HCT116 (cell line): Measurements from ENCODE around the gene OLFML1. TPM values are rescaled to one million over a fixed set of nuclear protein-coding genes. Genes with fewer than 3 reads are reported as not detected.

ENCODE experiments used
- ATAC-seq: fragments of 200-7000 bp; cut with Tn5 transposase; 2 replicates; pipeline ENCODE4 v1.9.1; 2020; ENCODE audit warnings: mild to moderate bottlenecking, moderate library complexity
- BruUV-seq: library from RNA; stranded (reverse); fragments of 400-500 nt; replicated peaks from 2 replicates; lab custom pipeline; 2021; lab: Mats Ljungman, UMichigan
- CTCF ChIA-PET: fragments of 300-600 bp; sonication (Branson Sonifier 250); formaldehyde crosslinking; loops from one replicate; lab custom pipeline; 2021; ENCODE audit warnings: antibody characterized with exemption; lab: Charles Lee
- POLR2A ChIA-PET: fragments of 300-600, 350-600 bp; sonication (Branson Sonifier 250); formaldehyde crosslinking; loops from one replicate; lab custom pipeline; 2021; ENCODE audit warnings: antibody characterized with exemption; lab: Charles Lee
- RAD21 ChIA-PET, 2 experiments: fragments of 300-600 bp; sonication (Branson Sonifier 250); formaldehyde crosslinking; loops; one replicate each; lab custom pipeline; 2023; ENCODE audit warnings: low total read pairs in 2 of 2; ENCODE audit not compliant: uncharacterized antibody in 2 of 2, unreplicated experiment in 2 of 2, low non-redundant PET in 1 of 2; lab: Charles Lee
- DNase-seq: peaks from one replicate; pipeline ENCODE4 v3.0.0-alpha.2; 2010; ENCODE audit warnings: low read depth, low spot score
- H2AFZ ChIP-seq: fragments of 200-600 bp; shearing (Covaris generic), sonication (generic); 2 replicates; pipeline ENCODE4 v1.6.1; 2017; ENCODE audit warnings: low read depth, mixed run types, mixed read lengths, antibody characterized with exemption, low read length; ENCODE audit not compliant: poor library complexity, severe bottlenecking
- H3K27ac ChIP-seq: 2 replicates; pipeline ENCODE4 v1.5.1; 2012; ENCODE audit warnings: low read depth, low read length
- H3K27me3 ChIP-seq: fragments of 200-600 bp; sonication (generic); 2 replicates; pipeline ENCODE4 v1.6.1; 2016; ENCODE audit warnings: mixed run types, low read length, mixed read lengths; ENCODE audit not compliant: insufficient read depth
- H3K36me3 ChIP-seq, 2 experiments: fragments of 200-500 bp in 1 of 2; fragments of 200-600 bp in 1 of 2; sonication (Bioruptor generic) in 1 of 2; sonication (generic) in 1 of 2; 2 replicates each; pipeline versions ENCODE4 v1.5.1 to v1.6.1; 2014 to 2016; ENCODE audit warnings: low read length in 2 of 2, inconsistent platforms in 1 of 2, mixed read lengths in 1 of 2, mixed run types in 1 of 2; ENCODE audit not compliant: insufficient read depth in 2 of 2, control insufficient read depth in 1 of 2
- H3K4me1 ChIP-seq, 2 experiments: fragments of 200-600 bp in 1 of 2; sonication (generic) in 1 of 2; 2 replicates each; pipeline versions ENCODE4 v1.5.1 to v1.6.1; 2012 to 2017; ENCODE audit warnings: low read length in 2 of 2, inconsistent platforms in 1 of 2, mild to moderate bottlenecking in 1 of 2, mixed read lengths in 1 of 2, mixed run types in 1 of 2, moderate library complexity in 1 of 2; ENCODE audit not compliant: insufficient read depth in 2 of 2, control insufficient read depth in 1 of 2
- H3K4me2 ChIP-seq: fragments of 200-600 bp; sonication (generic); 2 replicates; pipeline ENCODE4 v1.6.1; 2017; ENCODE audit warnings: mixed run types, low read length, mixed read lengths
- H3K4me3 ChIP-seq, 2 experiments: fragments of 200-600 bp in 1 of 2; sonication (generic) in 1 of 2; replicated peaks in 1 of 2; 2 replicates each; pipeline ENCODE4 v1.5.1; 2011 to 2016; ENCODE audit warnings: low read length in 2 of 2, control low read depth in 1 of 2, low read depth in 1 of 2, mild to moderate bottlenecking in 1 of 2, mixed read lengths in 1 of 2, mixed run types in 1 of 2
- H3K79me2 ChIP-seq: fragments of 200-600 bp; sonication (generic); 2 replicates; pipeline ENCODE4 v1.6.1; 2017; ENCODE audit warnings: mild to moderate bottlenecking, mixed run types, low read length, moderate library complexity, mixed read lengths; ENCODE audit not compliant: insufficient read depth
- H3K9ac ChIP-seq: fragments of 200-600 bp; sonication (generic); 2 replicates; pipeline ENCODE4 v1.6.1; 2016; ENCODE audit warnings: low read length, mixed read lengths
- H3K9me2 ChIP-seq: fragments of 200-600 bp; sonication (generic), shearing (Covaris generic); 2 replicates; pipeline ENCODE4 v1.6.1; 2017; ENCODE audit warnings: mixed run types, mild to moderate bottlenecking, moderate library complexity; ENCODE audit not compliant: insufficient read depth
- H3K9me3 ChIP-seq, 2 experiments: fragments of 200-500 bp in 1 of 2; fragments of 200-600 bp in 1 of 2; sonication (Bioruptor generic) in 1 of 2; sonication (generic) in 1 of 2; 2 replicates each; pipeline ENCODE4 v1.6.1; 2014 to 2017; ENCODE audit warnings: low read length in 2 of 2, mixed read lengths in 2 of 2, inconsistent platforms in 1 of 2, low read depth in 1 of 2, mild to moderate bottlenecking in 1 of 2, mixed run types in 1 of 2, moderate library complexity in 1 of 2; ENCODE audit not compliant: control insufficient read depth in 1 of 2, insufficient read depth in 1 of 2
- H4K20me1 ChIP-seq: fragments of 200-600 bp; sonication (generic), shearing (Covaris generic); 2 replicates; pipeline ENCODE4 v1.6.1; 2017; ENCODE audit warnings: mixed run types, mild to moderate bottlenecking, moderate library complexity; ENCODE audit not compliant: insufficient read depth
- JUND ChIP-seq: IDR thresholded peaks from 2 replicates; pipeline ENCODE4 v1.6.1; 2012
- POLR2A ChIP-seq: IDR thresholded peaks from 2 replicates; pipeline ENCODE4 v1.7.0; 2011; ENCODE audit warnings: borderline replicate concordance; ENCODE audit not compliant: insufficient read depth, insufficient read length; ENCODE audit errors: extremely low read depth
- REST ChIP-seq: IDR thresholded peaks from 2 replicates; pipeline ENCODE4 v1.6.1; 2012; ENCODE audit warnings: low read depth
- SIN3A ChIP-seq: IDR thresholded peaks from 2 replicates; pipeline ENCODE4 v1.6.1; 2012; ENCODE audit warnings: low read depth
- SP1 ChIP-seq: IDR thresholded peaks from 2 replicates; pipeline ENCODE4 v1.6.1; 2012; ENCODE audit warnings: low read depth
- TCF7L2 ChIP-seq: IDR thresholded peaks from 2 replicates; pipeline ENCODE4 v1.7.0; 2011; ENCODE audit warnings: borderline replicate concordance, inconsistent platforms; ENCODE audit not compliant: insufficient read depth, insufficient read length; ENCODE audit errors: extremely low read depth
- ZBTB33 ChIP-seq: IDR thresholded peaks from 2 replicates; pipeline ENCODE4 v1.6.1; 2011; ENCODE audit warnings: mild to moderate bottlenecking, low read length, moderate library complexity; ENCODE audit not compliant: insufficient replicate concordance; ENCODE audit errors: extremely low read depth
- ZFX ChIP-seq: fragments of 450-650 bp; IDR thresholded peaks from 2 replicates; pipeline ENCODE4 v1.6.1; 2017
- intact Hi-C: fragments of 100-400 bp; cut with micrococcal nuclease; formaldehyde crosslinking; loops from 2 replicates; pipeline ENCODE4 v1.10.0; 2022
- total RNA-seq: library from RNA; stranded (reverse); gene quantifications from one replicate; pipeline ENCODE4 v1.2.1, GENCODE V29; 2021; ENCODE audit not compliant: unreplicated experiment
- TF ChIP-seq, protein P1 (sequence below), 3 experiments: fragments of 200-600 bp in 1 of 3; sonication (generic) in 1 of 3; IDR thresholded peaks in 2 of 3; conservative IDR thresholded peaks in 1 of 3; 2 replicates each; pipeline ENCODE4 v1.5.1; 2012 to 2017; ENCODE audit warnings: low read depth in 2 of 3, low read length in 2 of 3, antibody characterized with exemption in 1 of 3, borderline replicate concordance in 1 of 3, control low read depth in 1 of 3, mild to moderate bottlenecking in 1 of 3, mixed read lengths in 1 of 3, mixed run types in 1 of 3, moderate library complexity in 1 of 3; ENCODE audit not compliant: insufficient read depth in 1 of 3
- TF ChIP-seq, protein P2 (sequence below): IDR thresholded peaks from 2 replicates; pipeline ENCODE4 v1.6.1; 2012

Gene OLFML1
- total RNA-seq, 1 experiment from 2014 or later, result not detected

DNA sequence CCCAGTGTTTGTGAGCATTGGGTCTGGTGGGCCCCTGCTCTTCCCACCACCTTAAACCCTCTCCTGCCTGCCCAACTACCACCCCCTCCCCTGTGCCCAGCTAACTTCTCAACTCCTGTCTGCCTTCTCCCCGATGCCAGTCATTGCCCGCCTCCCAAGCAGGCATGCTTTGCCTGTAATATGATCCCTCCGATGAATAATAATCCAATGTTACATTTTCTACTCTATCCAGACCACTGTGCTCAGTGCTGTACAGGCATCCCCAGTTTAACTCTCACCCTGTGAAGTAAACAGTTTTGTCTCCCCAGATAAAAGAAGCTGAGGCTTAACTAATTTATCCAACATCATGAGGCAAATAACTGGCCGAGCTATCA is 35.5 kb upstream of the OLFML1 start:
- no peak for DNase-seq
- ATAC-seq, result no peak
- RAD21 ChIA-PET, result no interaction called here
- TF ChIP-seq ZFX (no peak), SIN3A (no peak), ZBTB33 (no peak), JUND (no peak), REST (no peak), TCF7L2 (no peak), SP1 (no peak), POLR2A (no peak)
- TF ChIP-seq, protein P1, sequence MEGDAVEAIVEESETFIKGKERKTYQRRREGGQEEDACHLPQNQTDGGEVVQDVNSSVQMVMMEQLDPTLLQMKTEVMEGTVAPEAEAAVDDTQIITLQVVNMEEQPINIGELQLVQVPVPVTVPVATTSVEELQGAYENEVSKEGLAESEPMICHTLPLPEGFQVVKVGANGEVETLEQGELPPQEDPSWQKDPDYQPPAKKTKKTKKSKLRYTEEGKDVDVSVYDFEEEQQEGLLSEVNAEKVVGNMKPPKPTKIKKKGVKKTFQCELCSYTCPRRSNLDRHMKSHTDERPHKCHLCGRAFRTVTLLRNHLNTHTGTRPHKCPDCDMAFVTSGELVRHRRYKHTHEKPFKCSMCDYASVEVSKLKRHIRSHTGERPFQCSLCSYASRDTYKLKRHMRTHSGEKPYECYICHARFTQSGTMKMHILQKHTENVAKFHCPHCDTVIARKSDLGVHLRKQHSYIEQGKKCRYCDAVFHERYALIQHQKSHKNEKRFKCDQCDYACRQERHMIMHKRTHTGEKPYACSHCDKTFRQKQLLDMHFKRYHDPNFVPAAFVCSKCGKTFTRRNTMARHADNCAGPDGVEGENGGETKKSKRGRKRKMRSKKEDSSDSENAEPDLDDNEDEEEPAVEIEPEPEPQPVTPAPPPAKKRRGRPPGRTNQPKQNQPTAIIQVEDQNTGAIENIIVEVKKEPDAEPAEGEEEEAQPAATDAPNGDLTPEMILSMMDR (IDR thresholded peaks at IDR 0.05 in 2 of 3, conservative IDR thresholded peaks at IDR 0.05 in 1 of 3; ENCODE audit: borderline replicate concordance in 1 of 3, insufficient read depth in 1 of 3, low read depth in 2 of 3, low read length in 2 of 3), result no peak
- TF ChIP-seq, protein P2, sequence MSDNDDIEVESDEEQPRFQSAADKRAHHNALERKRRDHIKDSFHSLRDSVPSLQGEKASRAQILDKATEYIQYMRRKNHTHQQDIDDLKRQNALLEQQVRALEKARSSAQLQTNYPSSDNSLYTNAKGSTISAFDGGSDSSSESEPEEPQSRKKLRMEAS, result no peak
- H3K4me2 ChIP-seq, result no peak overlapping the region
- no peak overlapping the region for H3K9ac ChIP-seq
- no peaks in the 10 kb centered on the region for H3K9me2 ChIP-seq
- no TSS peak for BruUV-seq
- CTCF ChIA-PET, result no interaction called here
- H4K20me1 ChIP-seq, result no peaks in the 10 kb centered on the region
- POLR2A ChIA-PET, result no interaction called here
- no peaks in the 10 kb centered on the region; a peak in 1 of 4 replicates for H3K4me1 ChIP-seq
- H3K36me3 ChIP-seq, result no peaks in the 10 kb centered on the region
- no peak overlapping the region for H3K4me3 ChIP-seq
- H2AFZ ChIP-seq, result no peak overlapping the region
- no peaks in the 10 kb centered on the region for H3K9me3 ChIP-seq
- peaks cover 43% of the 10 kb centered on the region for H3K27me3 ChIP-seq
- no peak overlapping the region for H3K27ac ChIP-seq
- H3K79me2 ChIP-seq, result no peaks in the 10 kb centered on the region
- intact Hi-C loops, result loop anchor here (10.0 kb wide), 1 partner anchor 695 kb away; no protein-coding TSS in a partner anchor
